GM21515 (cell line): Measurements from ENCODE around the gene CBR3.

Source experiments
- ATAC-seq: cut with Tn5 transposase; IDR thresholded peaks from one replicate; pipeline ENCODE4 v1.9.1; 2021; ENCODE audit not compliant: unreplicated experiment

Gene CBR3

GRCh38 chr21:36155603-36156338 lies 20.9 kb downstream of the CBR3 start:
- no peak for ATAC-seq

GRCh38 chr21:36156339-36156814 lies 21.5 kb downstream of the CBR3 start:
- peak; percentile 87 for ATAC-seq

- peak; percentile 23 for ATAC-seq
Measured at GRCh38 chr21:36156815-36157670, 22.2 kb downstream of the CBR3 start, which contains the start of gene DOP1B. DOP1B (plus strand) TSS chr21:36156824; CDS start chr21:36164734, 7,910 bp downstream.

- ATAC-seq: no peak
Measured at GRCh38 chr21:36159356-36159921, 24.6 kb downstream of the CBR3 start.

GRCh38 chr21:36160850-36161178 lies 25.9 kb downstream of the CBR3 start:
- ATAC-seq: no peak

GRCh38 chr21:36162631-36163030 lies 27.8 kb downstream of the CBR3 start:
- no peak for ATAC-seq

GRCh38 chr21:36163750-36164741 lies 29.2 kb downstream of the CBR3 start:
- no peak for ATAC-seq

GRCh38 chr21:36165356-36165755 lies 30.5 kb downstream of the CBR3 start:
- ATAC-seq: no peak

- no peak for ATAC-seq
Measured at GRCh38 chr21:36166705-36167104, 31.8 kb downstream of the CBR3 start.

GRCh38 chr21:36167541-36167940 lies 32.7 kb downstream of the CBR3 start:
- ATAC-seq: no peak

- no peak for ATAC-seq
Measured at GRCh38 chr21:36169470-36170128, 34.7 kb downstream of the CBR3 start.

- no peak for ATAC-seq
Measured at GRCh38 chr21:36170823-36171222, 35.9 kb downstream of the CBR3 start.

GRCh38 chr21:36171336-36171735 lies 36.5 kb downstream of the CBR3 start:
- ATAC-seq: no peak

- no peak for ATAC-seq
Measured at GRCh38 chr21:36171741-36172331, 37.0 kb downstream of the CBR3 start.

GRCh38 chr21:36174780-36175179 lies 39.9 kb downstream of the CBR3 start:
- ATAC-seq: no peak

GRCh38 chr21:36175771-36176565 lies 41.1 kb downstream of the CBR3 start:
- no peak for ATAC-seq

- no peak for ATAC-seq
Measured at GRCh38 chr21:36178349-36178748, 43.5 kb downstream of the CBR3 start.

GRCh38 chr21:36179145-36179544 lies 44.3 kb downstream of the CBR3 start:
- ATAC-seq: no peak

- ATAC-seq: no peak
Measured at GRCh38 chr21:36180963-36181362, 46.1 kb downstream of the CBR3 start.
